H9 (cell line): ENCODE data around the gene PLA2R1. TPM values are rescaled to one million over a fixed set of nuclear protein-coding genes. Genes with fewer than 3 reads are reported as not detected.

ENCODE experiments used
- DNase-seq: peaks from one replicate; pipeline ENCODE4 v3.0.0-alpha.2; 2017
- H2AFZ ChIP-seq: one replicate; pipeline ENCODE4 v1.6.1; 2013; ENCODE audit warnings: mild to moderate bottlenecking, low read length, control low read depth, moderate library complexity
- H2AK5ac ChIP-seq: 2 replicates; pipeline ENCODE4 v1.6.1; 2013; ENCODE audit warnings: low read length, control low read depth, mixed read lengths; ENCODE audit not compliant: insufficient read length
- H2BK120ac ChIP-seq: one replicate; pipeline ENCODE4 v1.6.1; 2013; ENCODE audit warnings: low read depth, mild to moderate bottlenecking, low read length, control low read depth, inconsistent platforms; ENCODE audit not compliant: poor library complexity, severe bottlenecking
- H2BK12ac ChIP-seq: 2 replicates; pipeline ENCODE4 v1.6.1; 2013; ENCODE audit warnings: low read length, control low read depth, mixed read lengths, low read depth; ENCODE audit not compliant: insufficient read length
- H2BK15ac ChIP-seq: 2 replicates; pipeline ENCODE4 v1.6.1; 2013; ENCODE audit warnings: low read depth, low read length, control low read depth
- H2BK20ac ChIP-seq: one replicate; pipeline ENCODE4 v1.6.1; 2013; ENCODE audit warnings: low read depth, mild to moderate bottlenecking, low read length, control low read depth, inconsistent platforms; ENCODE audit not compliant: poor library complexity, severe bottlenecking
- H2BK5ac ChIP-seq: 2 replicates; pipeline ENCODE4 v1.6.1; 2013; ENCODE audit warnings: low read length, control low read depth, mixed read lengths; ENCODE audit not compliant: insufficient read length
- H3K14ac ChIP-seq: 2 replicates; pipeline ENCODE4 v1.6.1; 2013; ENCODE audit warnings: low read length, control low read depth; ENCODE audit not compliant: insufficient read depth
- H3K18ac ChIP-seq: 2 replicates; pipeline ENCODE4 v1.6.1; 2013; ENCODE audit warnings: low read depth, mild to moderate bottlenecking, mixed read lengths, low read length, control low read depth; ENCODE audit not compliant: insufficient read length
- H3K23ac ChIP-seq: 2 replicates; pipeline ENCODE4 v1.6.1; 2013; ENCODE audit warnings: low read length, control low read depth, mixed read lengths, low read depth; ENCODE audit not compliant: insufficient read length
- H3K23me2 ChIP-seq: 2 replicates; pipeline ENCODE4 v1.6.1; 2013; ENCODE audit warnings: low read depth, mild to moderate bottlenecking, mixed read lengths, low read length, control low read depth; ENCODE audit not compliant: insufficient read length, poor library complexity, severe bottlenecking
- H3K27ac ChIP-seq: 2 replicates; pipeline ENCODE4 v1.5.1; 2013; ENCODE audit warnings: low read length, control low read depth, mixed read lengths, low read depth; ENCODE audit not compliant: insufficient read length
- H3K27me3 ChIP-seq: 2 replicates; pipeline ENCODE4 v1.6.1; 2013; ENCODE audit warnings: low read length, control low read depth, inconsistent platforms; ENCODE audit not compliant: insufficient read depth
- H3K4ac ChIP-seq: 2 replicates; pipeline ENCODE4 v1.6.1; 2013; ENCODE audit warnings: low read depth, mild to moderate bottlenecking, control low read depth, inconsistent platforms, low read length, moderate library complexity
- H3K4me1 ChIP-seq: 2 replicates; pipeline ENCODE4 v1.6.1; 2013; ENCODE audit warnings: low read length, control low read depth, inconsistent platforms; ENCODE audit not compliant: insufficient read depth
- H3K4me2 ChIP-seq: 2 replicates; pipeline ENCODE4 v1.6.1; 2013; ENCODE audit warnings: low read length, control low read depth, mixed read lengths; ENCODE audit not compliant: insufficient read length, insufficient read depth
- H3K56ac ChIP-seq: 2 replicates; pipeline ENCODE4 v1.6.1; 2013; ENCODE audit warnings: low read depth, mild to moderate bottlenecking, mixed read lengths, low read length, control low read depth; ENCODE audit not compliant: insufficient read length
- H3K79me1 ChIP-seq: 2 replicates; pipeline ENCODE4 v1.6.1; 2013; ENCODE audit warnings: low read depth, mild to moderate bottlenecking, moderate library complexity, low read length, control low read depth, inconsistent platforms; ENCODE audit not compliant: insufficient read depth, poor library complexity, severe bottlenecking
- H3K79me2 ChIP-seq: 2 replicates; pipeline ENCODE4 v1.6.1; 2013; ENCODE audit warnings: low read length, control low read depth, inconsistent platforms; ENCODE audit not compliant: insufficient read depth
- H3K9ac ChIP-seq: 2 replicates; pipeline ENCODE4 v1.6.1; 2013; ENCODE audit warnings: low read length, control low read depth, mixed read lengths; ENCODE audit not compliant: insufficient read length; ENCODE audit errors: extremely low read depth
- H3K9me3 ChIP-seq: one replicate; pipeline ENCODE4 v1.6.1; 2013; ENCODE audit warnings: low read depth, low read length, inconsistent platforms; ENCODE audit not compliant: control insufficient read depth
- H3T11ph ChIP-seq: one replicate; pipeline ENCODE4 v1.6.1; 2013; ENCODE audit warnings: mild to moderate bottlenecking, low read length, control low read depth, inconsistent platforms
- H4K20me1 ChIP-seq: one replicate; pipeline ENCODE4 v1.6.1; 2013; ENCODE audit not compliant: control insufficient read depth, insufficient read length, insufficient read depth
- H4K5ac ChIP-seq: 2 replicates; pipeline ENCODE4 v1.6.1; 2013; ENCODE audit warnings: low read depth, mild to moderate bottlenecking, mixed read lengths, low read length, control low read depth; ENCODE audit not compliant: insufficient read length
- H4K8ac ChIP-seq: replicated peaks from 2 replicates; pipeline ENCODE4 v1.6.1; 2013; ENCODE audit warnings: low read length, control low read depth, mixed read lengths, low read depth; ENCODE audit not compliant: insufficient read length
- H4K91ac ChIP-seq: 2 replicates; pipeline ENCODE4 v1.6.1; 2013; ENCODE audit warnings: low read depth, mild to moderate bottlenecking, moderate library complexity, mixed read lengths, low read length, control low read depth; ENCODE audit not compliant: insufficient read length
- H3K27ac Mint-ChIP-seq, 3 experiments: 2 replicates in 2 of 3; 3 replicates in 1 of 3; pipeline ENCODE4 v1.8.0; 2020 to 2021; ENCODE audit warnings: mixed read lengths in 3 of 3, mild to moderate bottlenecking in 1 of 3, moderate library complexity in 1 of 3
- H3K27me3 Mint-ChIP-seq: 2 replicates; pipeline ENCODE4 v1.8.0; 2021; ENCODE audit warnings: low read depth, mild to moderate bottlenecking, moderate library complexity, mixed read lengths
- H3K36me3 Mint-ChIP-seq, 3 experiments: 2 replicates in 2 of 3; 3 replicates in 1 of 3; pipeline ENCODE4 v1.8.0; 2020 to 2021; ENCODE audit warnings: low read depth in 3 of 3, mixed read lengths in 3 of 3; ENCODE audit not compliant: insufficient read depth in 1 of 3
- H3K4me1 Mint-ChIP-seq, 2 experiments: 2 replicates each; pipeline ENCODE4 v1.8.0; 2020; ENCODE audit warnings: mixed read lengths in 2 of 2
- H3K4me3 Mint-ChIP-seq, 2 experiments: 2 replicates in 1 of 2; 3 replicates in 1 of 2; pipeline ENCODE4 v1.8.0; 2020 to 2021; ENCODE audit warnings: mild to moderate bottlenecking in 2 of 2, mixed read lengths in 2 of 2, moderate library complexity in 1 of 2
- H3K9me3 Mint-ChIP-seq, 2 experiments: 2 replicates in 1 of 2; 3 replicates in 1 of 2; pipeline ENCODE4 v1.8.0; 2020; ENCODE audit warnings: mild to moderate bottlenecking in 2 of 2, mixed read lengths in 2 of 2, moderate library complexity in 1 of 2
- CTCF ChIP-seq: fragments of 200-600 bp; sonication (generic); conservative IDR thresholded peaks from 3 replicates; pipeline ENCODE4 v1.8.0; 2021; ENCODE audit warnings: antibody characterized with exemption, mild to moderate bottlenecking
- WGBS: extraction: QIAGEN DNeasy Blood & Tissue Kit; methylation state at CpG from one replicate; pipeline ENCODE4 v1.1.7; 2013; ENCODE audit warnings: missing lambda C conversion rate, low lambda C conversion rate, mixed read lengths; ENCODE audit not compliant: insufficient read length; ENCODE audit errors: extremely low coverage; 5-methylcytosine and 5-hydroxymethylcytosine counted together
- total RNA-seq: library from RNA; stranded (reverse); gene quantifications from 2 replicates; pipeline ENCODE4 v1.2.1, GENCODE V29; 2021

The PLA2R1 gene
- total RNA-seq, 1 experiment from 2014 or later, result 0.83 TPM

- no peak overlapping the region for H3K4me2 ChIP-seq
- H4K91ac ChIP-seq, result no peak overlapping the region
- peak; percentile 52 for DNase-seq
- no peak overlapping the region for H3K23ac ChIP-seq
- H3K27ac ChIP-seq, result no peak overlapping the region
- Mint-ChIP-seq H3K27ac (no peak overlapping the region), H3K4me1 (peaks cover 17 to 21% of the 10 kb centered on the region in 2 experiments), H3K36me3 (no peaks in the 10 kb centered on the region; a peak in 1 of 7 replicates), H3K9me3 (no peaks in the 10 kb centered on the region; a peak in 1 of 5 replicates), H3K4me3 (no peak overlapping the region), H3K27me3 (no peaks in the 10 kb centered on the region)
- no peak overlapping the region for H3T11ph ChIP-seq
- H3K4ac ChIP-seq, result no peak overlapping the region
- H3K56ac ChIP-seq, result no peak overlapping the region
- peak; percentile 45 for TF ChIP-seq CTCF
- no CpG with 5 or more reads among the region's 8 CpGs for WGBS
- H2BK120ac ChIP-seq, result no peak overlapping the region
- no peaks in the 10 kb centered on the region for H4K20me1 ChIP-seq
- H3K79me2 ChIP-seq, result no peaks in the 10 kb centered on the region
- no peak overlapping the region for H2BK5ac ChIP-seq
- H4K5ac ChIP-seq, result no peak overlapping the region
- H2BK12ac ChIP-seq, result no peak overlapping the region
- H3K18ac ChIP-seq, result no peak overlapping the region
- H3K27me3 ChIP-seq, result no peaks in the 10 kb centered on the region
- H2BK20ac ChIP-seq, result no peak overlapping the region
- no peak overlapping the region for H2AFZ ChIP-seq
- H3K4me1 ChIP-seq, result no peaks in the 10 kb centered on the region
- H3K79me1 ChIP-seq, result no peaks in the 10 kb centered on the region
- no peak overlapping the region for H4K8ac ChIP-seq
- H3K14ac ChIP-seq, result no peak overlapping the region
- H2BK15ac ChIP-seq, result no peak overlapping the region
- H3K23me2 ChIP-seq, result no peaks in the 10 kb centered on the region
- no peak overlapping the region for H2AK5ac ChIP-seq
- H3K9ac ChIP-seq, result no peak overlapping the region
- no peaks in the 10 kb centered on the region for H3K9me3 ChIP-seq
Measured at GRCh38 chr2:160044728-160045127, 17.7 kb downstream of the PLA2R1 start.
